PC-9 (cell line): ENCODE results near the gene COL21A1. TPM values are rescaled to one million over a fixed set of nuclear protein-coding genes. Genes with fewer than 3 reads are reported as not detected.

Source experiments
- BruUV-seq: library from RNA; stranded (reverse); fragments of 400-500 nt; replicated peaks from 2 replicates; lab custom pipeline; 2021; lab: Mats Ljungman, UMichigan
- CTCF ChIA-PET: fragments of 300-600 bp; sonication (Branson Sonifier 250); formaldehyde crosslinking; loops from one replicate; lab custom pipeline; 2022; ENCODE audit warnings: antibody characterized with exemption; lab: Charles Lee
- POLR2A ChIA-PET: fragments of 300-600 bp; sonication (Branson Sonifier 250); formaldehyde crosslinking; loops from one replicate; lab custom pipeline; 2022; ENCODE audit warnings: antibody characterized with exemption; ENCODE audit not compliant: unreplicated experiment; lab: Charles Lee
- DNase-seq, 2 experiments: peaks; one replicate each; pipeline versions ENCODE4 v3.0.0 to v3.0.0-alpha.2; 2015 to 2022; ENCODE audit warnings: mixed read lengths in 1 of 2
- H2AFZ ChIP-seq: fragments of 200-600 bp; sonication (generic); 2 replicates; pipeline ENCODE4 v1.8.1; 2017; ENCODE audit warnings: antibody characterized with exemption
- H3F3A ChIP-seq: fragments of 200-600 bp; sonication (generic); 2 replicates; pipeline ENCODE4 v1.8.1; 2017; ENCODE audit warnings: antibody characterized with exemption, mild to moderate bottlenecking, low read depth; ENCODE audit not compliant: insufficient read depth
- H3K27ac ChIP-seq: fragments of 200-600 bp; sonication (generic); 2 replicates; pipeline ENCODE4 v1.6.1; 2016; ENCODE audit warnings: mixed run types
- H3K27me3 ChIP-seq: fragments of 200-600 bp; sonication (generic); 2 replicates; pipeline ENCODE4 v1.6.1; 2016; ENCODE audit warnings: low read depth, mixed run types; ENCODE audit not compliant: insufficient read depth
- H3K36me3 ChIP-seq: fragments of 200-600 bp; sonication (generic); 2 replicates; pipeline ENCODE4 v1.6.1; 2016; ENCODE audit warnings: low read depth, mixed run types
- H3K4me1 ChIP-seq: fragments of 200-600 bp; sonication (generic); replicated peaks from 2 replicates; pipeline ENCODE4 v1.6.1; 2016; ENCODE audit warnings: mixed run types; ENCODE audit not compliant: insufficient read depth
- H3K4me2 ChIP-seq: fragments of 200-600 bp; sonication (generic); 2 replicates; pipeline ENCODE4 v1.6.1; 2017; ENCODE audit warnings: mixed run types
- H3K4me3 ChIP-seq: fragments of 200-600 bp; sonication (generic); 2 replicates; pipeline ENCODE4 v1.6.1; 2016; ENCODE audit warnings: mixed run types
- H3K79me2 ChIP-seq: fragments of 200-600 bp; sonication (generic); 2 replicates; pipeline ENCODE4 v1.6.1; 2017; ENCODE audit warnings: low read depth, mixed run types
- H3K9me2 ChIP-seq: fragments of 200-600 bp; sonication (generic); 2 replicates; pipeline ENCODE4 v1.8.1; 2017; ENCODE audit warnings: mild to moderate bottlenecking; ENCODE audit not compliant: insufficient read depth
- H3K9me3 ChIP-seq: fragments of 200-600 bp; sonication (generic); 2 replicates; pipeline ENCODE4 v1.8.1; 2016; ENCODE audit warnings: low read depth; ENCODE audit not compliant: insufficient read depth
- H4K20me1 ChIP-seq: fragments of 200-600 bp; sonication (generic); 2 replicates; pipeline ENCODE4 v1.8.1; 2017; ENCODE audit not compliant: insufficient read depth
- EZH2 ChIP-seq: fragments of 200-600 bp; sonication (generic); IDR thresholded peaks from 2 replicates; pipeline ENCODE4 v1.8.0; 2017; ENCODE audit warnings: antibody characterized with exemption, low read depth
- intact Hi-C: fragments of 100-400 bp; cut with micrococcal nuclease; formaldehyde crosslinking; loops from one replicate; pipeline ENCODE4 v1.10.0; 2022; ENCODE audit not compliant: unreplicated experiment
- total RNA-seq: library from RNA; stranded (reverse); gene quantifications from 2 replicates; pipeline ENCODE4 v1.2.3, GENCODE V29; 2021
- TF ChIP-seq, protein P1 (sequence below): fragments of 200-600 bp; sonication (generic); conservative IDR thresholded peaks from 2 replicates; pipeline ENCODE4 v1.6.1; 2017; ENCODE audit warnings: mixed run types, antibody characterized with exemption, mild to moderate bottlenecking, moderate library complexity

Gene COL21A1
- total RNA-seq, 1 experiment from 2014 or later: not detected

DNA sequence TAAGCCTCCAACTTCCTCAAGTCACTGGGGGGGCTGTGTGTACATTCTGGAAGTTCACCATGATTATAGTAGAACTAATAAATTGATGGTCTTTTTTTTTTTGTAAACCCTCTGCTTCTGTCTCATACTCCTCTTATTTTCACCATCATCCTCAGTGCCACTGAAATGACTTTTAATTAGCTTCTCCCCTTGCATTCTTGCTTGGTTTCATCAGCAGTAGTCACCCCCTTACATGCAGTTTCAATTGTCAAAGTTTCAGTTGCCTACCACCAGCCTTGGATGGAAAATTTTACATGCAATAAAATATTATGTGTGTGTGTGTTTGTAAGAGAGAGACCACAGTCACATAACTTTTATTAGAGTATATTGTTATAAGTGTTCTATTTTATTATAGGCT, 196.2 kb downstream of the COL21A1 start:
- ChIA-PET POLR2A (no interaction called here), CTCF (interaction anchor here (0.7 kb wide), 1 partner anchor 1840 kb away, joined by 6 read pairs; no protein-coding TSS in a partner anchor)
- no peaks in the 10 kb centered on the region for H3K4me1 ChIP-seq
- H2AFZ ChIP-seq: no peak overlapping the region
- no peaks in the 10 kb centered on the region for H4K20me1 ChIP-seq
- no peaks in the 10 kb centered on the region for H3K79me2 ChIP-seq
- H3K27me3 ChIP-seq: no peaks in the 10 kb centered on the region
- no peaks in the 10 kb centered on the region for H3K9me2 ChIP-seq
- 0 out of 2 replicates have a peak, but pooled peaks cover 2% of the 10 kb centered on the region for H3K9me3 ChIP-seq
- no peak for DNase-seq
- BruUV-seq: no TSS peak
- no peaks in the 10 kb centered on the region for H3F3A ChIP-seq
- H3K36me3 ChIP-seq: no peaks in the 10 kb centered on the region
- H3K4me2 ChIP-seq: no peak overlapping the region
- intact Hi-C loops: no loop called here
- no peak for TF ChIP-seq EZH2
- TF ChIP-seq, protein P1, sequence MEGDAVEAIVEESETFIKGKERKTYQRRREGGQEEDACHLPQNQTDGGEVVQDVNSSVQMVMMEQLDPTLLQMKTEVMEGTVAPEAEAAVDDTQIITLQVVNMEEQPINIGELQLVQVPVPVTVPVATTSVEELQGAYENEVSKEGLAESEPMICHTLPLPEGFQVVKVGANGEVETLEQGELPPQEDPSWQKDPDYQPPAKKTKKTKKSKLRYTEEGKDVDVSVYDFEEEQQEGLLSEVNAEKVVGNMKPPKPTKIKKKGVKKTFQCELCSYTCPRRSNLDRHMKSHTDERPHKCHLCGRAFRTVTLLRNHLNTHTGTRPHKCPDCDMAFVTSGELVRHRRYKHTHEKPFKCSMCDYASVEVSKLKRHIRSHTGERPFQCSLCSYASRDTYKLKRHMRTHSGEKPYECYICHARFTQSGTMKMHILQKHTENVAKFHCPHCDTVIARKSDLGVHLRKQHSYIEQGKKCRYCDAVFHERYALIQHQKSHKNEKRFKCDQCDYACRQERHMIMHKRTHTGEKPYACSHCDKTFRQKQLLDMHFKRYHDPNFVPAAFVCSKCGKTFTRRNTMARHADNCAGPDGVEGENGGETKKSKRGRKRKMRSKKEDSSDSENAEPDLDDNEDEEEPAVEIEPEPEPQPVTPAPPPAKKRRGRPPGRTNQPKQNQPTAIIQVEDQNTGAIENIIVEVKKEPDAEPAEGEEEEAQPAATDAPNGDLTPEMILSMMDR: no peak
- H3K4me3 ChIP-seq: no peak overlapping the region
- no peak overlapping the region for H3K27ac ChIP-seq

GRCh38 chr6:56050530-56051201, 196.7 kb downstream of the COL21A1 start:
- Histone ChIP-seq H3K36me3 (no peaks in the 10 kb centered on the region), H3K9me2 (no peaks in the 10 kb centered on the region), H3K4me2 (no peak overlapping the region), H3F3A (no peaks in the 10 kb centered on the region), H3K27ac (no peak overlapping the region), H3K4me3 (no peak overlapping the region), H3K27me3 (no peaks in the 10 kb centered on the region), H3K4me1 (no peaks in the 10 kb centered on the region), H3K9me3 (0 out of 2 replicates have a peak, but pooled peaks cover 2% of the 10 kb centered on the region), H3K79me2 (no peaks in the 10 kb centered on the region), H4K20me1 (no peaks in the 10 kb centered on the region), H2AFZ (no peak overlapping the region)
- POLR2A ChIA-PET: no interaction called here
- BruUV-seq: no TSS peak
- CTCF ChIA-PET: interaction anchor here (0.7 kb wide), 1 partner anchor 1840 kb away, joined by 6 read pairs; no protein-coding TSS in a partner anchor
- TF ChIP-seq, protein P1: no peak
- TF ChIP-seq EZH2: no peak
- intact Hi-C loops: no loop called here
- DNase-seq: no peak

DNA sequence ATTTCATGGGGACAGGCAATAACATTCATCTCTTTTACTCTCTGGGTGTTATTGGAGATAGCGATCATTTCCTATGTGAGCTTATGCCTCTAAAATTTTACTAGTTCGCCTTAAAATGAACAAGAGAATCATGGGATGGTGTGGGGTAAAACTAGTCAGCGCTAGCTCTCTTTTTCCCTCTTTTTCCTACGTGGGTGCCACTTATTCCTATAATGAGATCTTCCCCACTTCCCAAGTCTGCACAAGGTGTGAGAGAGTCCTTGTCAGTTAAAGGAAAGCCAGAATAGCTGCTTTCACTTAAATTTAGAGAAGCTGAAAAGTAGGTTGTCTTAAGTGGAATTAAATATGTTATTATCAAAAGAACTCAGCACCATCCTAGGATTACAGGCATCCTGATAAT, 198.8 kb downstream of the COL21A1 start:
- H4K20me1 ChIP-seq: no peaks in the 10 kb centered on the region; the same call in 1 of the 2 replicates
- TF ChIP-seq, protein P1: no peak
- no peak for TF ChIP-seq EZH2
- no peak overlapping the region for H2AFZ ChIP-seq
- BruUV-seq: no TSS peak
- ChIA-PET POLR2A (no interaction called here), CTCF (no interaction called here)
- H3K27me3 ChIP-seq: no peaks in the 10 kb centered on the region
- no peaks in the 10 kb centered on the region for H3K79me2 ChIP-seq
- no peaks in the 10 kb centered on the region for H3K36me3 ChIP-seq
- no peaks in the 10 kb centered on the region for H3K9me3 ChIP-seq
- no peaks in the 10 kb centered on the region for H3K9me2 ChIP-seq
- H3K4me3 ChIP-seq: no peak overlapping the region
- no peaks in the 10 kb centered on the region for H3K4me1 ChIP-seq
- no peaks in the 10 kb centered on the region for H3F3A ChIP-seq
- no peak overlapping the region for H3K4me2 ChIP-seq
- intact Hi-C loops: no loop called here
- no peak for DNase-seq
- H3K27ac ChIP-seq: no peak overlapping the region
